Panc1 (cell line): Measurements from ENCODE around the gene NUP133. TPM values are rescaled to one million over a fixed set of nuclear protein-coding genes. Genes with fewer than 3 reads are reported as not detected.

ENCODE experiments used
- ATAC-seq: fragments of 200-7000 bp; cut with Tn5 transposase; 2 replicates; pipeline ENCODE4 v1.9.1; 2020; ENCODE audit warnings: mild to moderate bottlenecking, moderate library complexity
- BruUV-seq: library from RNA; stranded (reverse); fragments of 400-500 nt; replicated peaks from 2 replicates; lab custom pipeline; 2021; lab: Mats Ljungman, UMichigan
- CTCF ChIA-PET: fragments of 300-600 bp; sonication (Branson Sonifier 250); formaldehyde crosslinking; loops from one replicate; lab custom pipeline; 2022; ENCODE audit warnings: antibody characterized with exemption; lab: Charles Lee
- POLR2A ChIA-PET: fragments of 300-600 bp; sonication (Branson Sonifier 250); formaldehyde crosslinking; loops from one replicate; lab custom pipeline; 2022; ENCODE audit warnings: antibody characterized with exemption; lab: Charles Lee
- DNase-seq: peaks from one replicate; pipeline ENCODE4 v3.0.0-alpha.2; 2010; ENCODE audit warnings: low read depth, low spot score
- H3K27ac ChIP-seq: 2 replicates; pipeline ENCODE4 v1.5.1; 2011; ENCODE audit warnings: mild to moderate bottlenecking, low read length, inconsistent platforms
- H3K27me3 ChIP-seq: fragments of 200-500 bp; sonication (Bioruptor generic); 2 replicates; pipeline ENCODE4 v1.6.0; 2014; ENCODE audit warnings: low read length, inconsistent platforms; ENCODE audit not compliant: control insufficient read depth, insufficient read depth
- H3K36me3 ChIP-seq: fragments of 200-500 bp; sonication (Bioruptor generic); 2 replicates; pipeline ENCODE4 v1.5.1; 2014; ENCODE audit warnings: inconsistent platforms, mild to moderate bottlenecking, low read length, moderate library complexity; ENCODE audit not compliant: control insufficient read depth, insufficient read depth
- H3K4me1 ChIP-seq: 2 replicates; pipeline ENCODE4 v1.5.1; 2011; ENCODE audit warnings: inconsistent platforms, mild to moderate bottlenecking, low read length, moderate library complexity; ENCODE audit not compliant: control insufficient read depth, insufficient read depth
- H3K4me3 ChIP-seq, 2 experiments: 2 replicates each; pipeline ENCODE4 v1.5.1; 2011 to 2012; ENCODE audit warnings: low read depth in 2 of 2, low read length in 2 of 2, mild to moderate bottlenecking in 2 of 2, inconsistent platforms in 1 of 2, moderate library complexity in 1 of 2
- H3K9me3 ChIP-seq: fragments of 200-500 bp; sonication (Bioruptor generic); 2 replicates; pipeline ENCODE4 v1.5.1; 2014; ENCODE audit warnings: low read depth, mild to moderate bottlenecking, inconsistent platforms, low read length, moderate library complexity; ENCODE audit not compliant: control insufficient read depth, insufficient read depth
- CTCF ChIP-seq: fragments of 450-650 bp; IDR thresholded peaks from 2 replicates; pipeline ENCODE4 v1.5.1; 2017; ENCODE audit warnings: mild to moderate bottlenecking
- POLR2AphosphoS5 ChIP-seq: IDR thresholded peaks from 2 replicates; pipeline ENCODE4 v1.6.1; 2012; ENCODE audit warnings: mild to moderate bottlenecking, low read depth, low read length, moderate library complexity
- REST ChIP-seq, 2 experiments: IDR thresholded peaks; 2 replicates each; pipeline ENCODE4 v1.6.1; 2011 to 2012; ENCODE audit warnings: low read depth in 2 of 2, control low read depth in 1 of 2, low read length in 1 of 2, mild to moderate bottlenecking in 1 of 2, moderate library complexity in 1 of 2; ENCODE audit not compliant: insufficient read depth in 1 of 2
- SIN3A ChIP-seq: IDR thresholded peaks from 2 replicates; pipeline ENCODE4 v1.6.1; 2012; ENCODE audit warnings: low read depth, mild to moderate bottlenecking, low read length, moderate library complexity, borderline replicate concordance; ENCODE audit not compliant: insufficient read depth
- TCF7L2 ChIP-seq: IDR thresholded peaks from 2 replicates; pipeline ENCODE4 v1.6.1; 2011; ENCODE audit warnings: mild to moderate bottlenecking, low read depth, low read length, inconsistent platforms
- in situ Hi-C: cut with HindIII; loops from 2 replicates; pipeline ENCODE4 v1.10.0; 2016; ENCODE audit warnings: low sequenced_read_pairs, low pct_unique_long_range_greater_than_20kb
- intact Hi-C: fragments of 100-400 bp; cut with micrococcal nuclease; formaldehyde crosslinking; loops from one replicate; pipeline ENCODE4 v1.10.0; 2022; ENCODE audit not compliant: unreplicated experiment
- total RNA-seq: library from RNA; stranded (reverse); gene quantifications from one replicate; pipeline ENCODE4 v1.2.1, GENCODE V29; 2021; ENCODE audit not compliant: unreplicated experiment

NUP133 gene
- total RNA-seq, 1 experiment from 2014 or later, result 39.5 TPM

- TF ChIP-seq REST (IDR thresholded peaks at IDR 0.05; ENCODE audit: insufficient read depth in 1 of 2, low read depth in 2 of 2, low read length in 1 of 2) (no peak), POLR2AphosphoS5 (no peak), CTCF (no peak), TCF7L2 (no peak), SIN3A (no peak)
- H3K4me1 ChIP-seq, result no peaks in the 10 kb centered on the region
- ATAC-seq, result no peak
- H3K27me3 ChIP-seq, result no peaks in the 10 kb centered on the region
- CTCF ChIA-PET, result no interaction called here
- no peaks in the 10 kb centered on the region for H3K9me3 ChIP-seq
- H3K27ac ChIP-seq, result no peak overlapping the region
- in situ Hi-C loops (no loop called here), intact Hi-C loops (no loop called here)
- no TSS peak for BruUV-seq
- H3K4me3 ChIP-seq, result no peak overlapping the region
- H3K36me3 ChIP-seq, result peaks cover 25% of the 10 kb centered on the region
- POLR2A ChIA-PET, result no interaction called here
- no peak for DNase-seq
Observed at GRCh38 chr1:229495782-229496181, 12.4 kb downstream of the NUP133 start.

GRCh38 chr1:229487181-229487580, 21.0 kb downstream of the NUP133 start:
- no peaks in the 10 kb centered on the region for H3K9me3 ChIP-seq
- H3K36me3 ChIP-seq, result peaks cover 21% of the 10 kb centered on the region
- TF ChIP-seq SIN3A (no peak), TCF7L2 (no peak), CTCF (no peak), REST (IDR thresholded peaks at IDR 0.05; ENCODE audit: insufficient read depth in 1 of 2, low read depth in 2 of 2, low read length in 1 of 2) (no peak)
- ChIA-PET CTCF (interaction anchor here (0.7 kb wide), 2 partner anchors 21 to 26 kb away, joined by 3 to 6 read pairs; partner anchors contain the start of gene NUP133), POLR2A (no interaction called here)
- H3K4me1 ChIP-seq, result no peaks in the 10 kb centered on the region
- H3K27me3 ChIP-seq, result no peaks in the 10 kb centered on the region
- no peak overlapping the region for H3K27ac ChIP-seq
- BruUV-seq, result TSS peak; percentile 27
- in situ Hi-C loops (no loop called here), intact Hi-C loops (loop anchor here (10.0 kb wide), 1 partner anchor 142 kb away; the partner anchor contains the start of gene CCSAP)
- ATAC-seq, result no peak
- no peak for DNase-seq
- H3K4me3 ChIP-seq, result no peak overlapping the region
